ENCODE data around the gene FHL2.

FHL2 gene

DNA sequence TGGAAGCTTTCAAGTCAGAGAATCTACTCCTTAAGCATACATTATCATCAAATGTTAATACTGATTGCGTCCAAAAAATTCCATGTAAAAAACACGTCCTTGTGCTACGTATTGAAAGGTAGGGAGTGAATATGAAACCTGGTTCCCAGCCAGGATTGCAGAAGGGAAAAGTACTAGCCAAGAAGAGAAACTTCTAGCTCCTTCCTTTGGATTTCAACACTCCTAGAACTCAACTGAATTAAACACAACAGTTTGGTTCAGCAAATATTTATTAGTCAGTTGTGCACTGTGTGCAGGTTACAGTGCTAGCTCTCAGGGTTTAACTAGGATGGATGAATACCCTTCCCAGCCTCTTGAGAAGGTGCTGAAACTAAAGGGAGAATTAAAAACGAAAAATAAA lies 33.9 kb upstream of the FHL2 start:
- H3K4me3 ChIP-seq (ENCODE audit: low read depth, low read length) = no peak overlapping the region
- no peak for DNase-seq (ENCODE audit: low read depth)
- no peak for TF ChIP-seq POLR2A (IDR thresholded peaks at IDR 0.05; ENCODE audit: extremely low read depth, insufficient read length)
- TF ChIP-seq MYC (IDR thresholded peaks at IDR 0.05; ENCODE audit: low read depth, low read length) = no peak
- no peak for TF ChIP-seq MAX (IDR thresholded peaks at IDR 0.05; ENCODE audit: low read depth, low read length)
- TF ChIP-seq, protein P1, sequence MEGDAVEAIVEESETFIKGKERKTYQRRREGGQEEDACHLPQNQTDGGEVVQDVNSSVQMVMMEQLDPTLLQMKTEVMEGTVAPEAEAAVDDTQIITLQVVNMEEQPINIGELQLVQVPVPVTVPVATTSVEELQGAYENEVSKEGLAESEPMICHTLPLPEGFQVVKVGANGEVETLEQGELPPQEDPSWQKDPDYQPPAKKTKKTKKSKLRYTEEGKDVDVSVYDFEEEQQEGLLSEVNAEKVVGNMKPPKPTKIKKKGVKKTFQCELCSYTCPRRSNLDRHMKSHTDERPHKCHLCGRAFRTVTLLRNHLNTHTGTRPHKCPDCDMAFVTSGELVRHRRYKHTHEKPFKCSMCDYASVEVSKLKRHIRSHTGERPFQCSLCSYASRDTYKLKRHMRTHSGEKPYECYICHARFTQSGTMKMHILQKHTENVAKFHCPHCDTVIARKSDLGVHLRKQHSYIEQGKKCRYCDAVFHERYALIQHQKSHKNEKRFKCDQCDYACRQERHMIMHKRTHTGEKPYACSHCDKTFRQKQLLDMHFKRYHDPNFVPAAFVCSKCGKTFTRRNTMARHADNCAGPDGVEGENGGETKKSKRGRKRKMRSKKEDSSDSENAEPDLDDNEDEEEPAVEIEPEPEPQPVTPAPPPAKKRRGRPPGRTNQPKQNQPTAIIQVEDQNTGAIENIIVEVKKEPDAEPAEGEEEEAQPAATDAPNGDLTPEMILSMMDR (IDR thresholded peaks at IDR 0.05; ENCODE audit: low read depth, low read length) = no peak

DNA sequence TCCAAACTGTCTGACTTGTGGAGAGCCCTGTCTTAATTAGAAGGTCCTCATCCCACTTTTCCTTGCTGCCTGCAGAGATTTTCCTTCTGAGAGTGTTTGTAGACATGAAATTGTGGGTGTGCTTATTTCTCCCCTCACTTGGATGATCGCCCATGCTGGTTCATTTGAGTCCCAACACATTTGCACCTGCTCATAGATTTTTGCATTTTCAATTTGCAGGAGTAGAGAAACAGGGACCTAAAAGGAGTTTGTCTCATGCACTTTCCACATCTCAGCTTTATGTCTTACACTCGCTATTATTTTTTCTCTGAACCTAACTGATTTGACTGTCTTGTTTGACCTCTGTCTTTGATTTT lies 33.2 kb upstream of the FHL2 start:
- no peak overlapping the region for H3K4me3 ChIP-seq (ENCODE audit: low read depth, low read length)
- TF ChIP-seq, protein P1 (IDR thresholded peaks at IDR 0.05; ENCODE audit: low read depth, low read length) = no peak
- no peak for TF ChIP-seq POLR2A (IDR thresholded peaks at IDR 0.05; ENCODE audit: extremely low read depth, insufficient read length)
- TF ChIP-seq MAX (IDR thresholded peaks at IDR 0.05; ENCODE audit: low read depth, low read length) = no peak
- no peak for TF ChIP-seq MYC (IDR thresholded peaks at IDR 0.05; ENCODE audit: low read depth, low read length)
- no peak for DNase-seq (ENCODE audit: low read depth)

DNA sequence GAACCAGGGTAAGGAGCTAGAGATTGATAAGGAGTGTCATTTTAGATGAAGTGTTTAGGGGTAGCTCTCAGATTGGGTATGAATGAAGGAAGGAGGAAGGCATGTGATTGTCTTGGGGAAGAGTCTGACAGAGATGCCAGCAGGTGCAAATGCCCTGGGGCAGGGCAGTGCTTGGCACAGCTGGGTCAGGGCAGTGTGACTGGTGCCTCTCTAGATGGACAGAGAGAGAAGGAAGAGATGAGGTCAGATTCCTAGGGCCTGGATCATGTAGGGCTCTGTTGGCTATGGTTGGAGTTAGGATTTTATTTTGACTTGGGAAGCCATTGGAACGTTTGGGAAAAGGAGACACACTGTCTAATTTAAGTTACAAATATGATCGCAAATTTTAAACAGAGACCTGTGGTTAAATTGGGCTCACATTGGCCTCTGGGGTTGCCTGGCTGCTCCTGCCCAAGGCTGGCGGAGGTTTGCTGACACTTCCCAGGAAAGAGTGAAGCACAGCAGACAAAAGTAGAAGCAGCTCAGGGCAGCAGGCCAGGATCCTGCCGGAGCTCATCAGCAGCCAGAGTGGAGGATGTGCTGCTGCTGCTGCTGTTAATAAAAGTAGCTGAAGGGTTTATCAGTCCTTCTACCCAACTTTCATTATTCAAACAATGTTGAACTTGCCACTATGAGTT lies 32.7 kb upstream of the FHL2 start:
- no peak for TF ChIP-seq MAX (IDR thresholded peaks at IDR 0.05; ENCODE audit: low read depth, low read length)
- no peak for DNase-seq (ENCODE audit: low read depth)
- no peak overlapping the region for H3K4me3 ChIP-seq (ENCODE audit: low read depth, low read length)

DNA sequence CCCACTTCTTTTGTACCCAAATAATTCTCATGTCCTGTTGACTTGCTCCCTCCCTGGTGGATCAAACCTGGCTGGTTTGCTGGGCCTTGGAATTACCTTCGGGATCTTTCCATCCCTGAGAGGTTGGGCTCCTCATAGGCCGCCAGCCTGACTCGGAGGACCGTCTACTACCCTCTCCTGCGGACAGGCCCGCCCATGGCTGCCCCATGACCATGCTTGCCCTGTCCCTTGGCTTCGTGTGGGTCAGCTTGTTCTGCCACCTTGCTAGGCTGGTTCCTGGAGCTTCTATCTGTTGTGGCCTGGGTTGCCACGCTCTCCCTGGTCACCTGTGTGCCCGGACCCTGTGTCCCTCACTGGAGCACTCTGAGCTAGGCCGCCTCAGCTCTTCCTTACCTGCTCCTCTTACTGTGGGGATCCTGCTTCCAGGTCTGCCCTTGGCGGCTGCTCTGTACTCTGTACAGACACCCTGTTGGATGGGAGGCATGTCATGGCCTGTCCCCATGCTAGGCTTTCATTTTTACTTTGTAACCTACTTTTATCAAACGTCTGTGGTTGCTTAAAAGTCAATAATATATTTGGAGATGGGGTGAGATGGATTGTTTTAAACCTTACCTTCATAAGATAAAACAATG lies 29.7 kb upstream of the FHL2 start:
- DNase-seq (ENCODE audit: low read depth) = no peak
- H3K4me3 ChIP-seq (ENCODE audit: low read depth, low read length) = no peak overlapping the region
- TF ChIP-seq POLR2A (IDR thresholded peaks at IDR 0.05; ENCODE audit: extremely low read depth, insufficient read length) = no peak
- no peak for TF ChIP-seq MYC (IDR thresholded peaks at IDR 0.05; ENCODE audit: low read depth, low read length)
- no peak for TF ChIP-seq MAX (IDR thresholded peaks at IDR 0.05; ENCODE audit: low read depth, low read length)
- TF ChIP-seq, protein P1 (IDR thresholded peaks at IDR 0.05; ENCODE audit: low read depth, low read length) = no peak

DNA sequence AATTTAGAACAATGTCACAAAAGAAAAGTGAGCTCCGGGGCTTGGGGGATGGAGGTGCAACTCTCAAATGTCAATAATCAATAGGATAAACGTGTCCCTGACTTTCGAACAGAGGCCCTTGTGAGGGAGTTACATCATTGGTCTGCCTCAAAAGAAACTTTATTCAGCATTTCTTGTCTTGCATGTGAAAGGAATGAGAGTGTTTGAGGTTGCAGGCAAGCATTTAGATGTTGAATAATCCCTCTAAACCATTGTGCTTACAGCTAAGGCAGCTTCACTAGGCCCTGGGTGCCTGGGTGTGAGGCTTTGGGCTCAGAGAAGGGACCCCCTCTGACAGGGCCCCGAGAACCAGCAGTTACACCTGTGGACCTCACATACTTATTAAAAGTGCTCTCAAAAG lies 28.6 kb upstream of the FHL2 start:
- no peak for DNase-seq (ENCODE audit: low read depth)
- TF ChIP-seq MAX (IDR thresholded peaks at IDR 0.05; ENCODE audit: low read depth, low read length) = no peak
- no peak for TF ChIP-seq MYC (IDR thresholded peaks at IDR 0.05; ENCODE audit: low read depth, low read length)
- no peak overlapping the region for H3K4me3 ChIP-seq (ENCODE audit: low read depth, low read length)

DNA sequence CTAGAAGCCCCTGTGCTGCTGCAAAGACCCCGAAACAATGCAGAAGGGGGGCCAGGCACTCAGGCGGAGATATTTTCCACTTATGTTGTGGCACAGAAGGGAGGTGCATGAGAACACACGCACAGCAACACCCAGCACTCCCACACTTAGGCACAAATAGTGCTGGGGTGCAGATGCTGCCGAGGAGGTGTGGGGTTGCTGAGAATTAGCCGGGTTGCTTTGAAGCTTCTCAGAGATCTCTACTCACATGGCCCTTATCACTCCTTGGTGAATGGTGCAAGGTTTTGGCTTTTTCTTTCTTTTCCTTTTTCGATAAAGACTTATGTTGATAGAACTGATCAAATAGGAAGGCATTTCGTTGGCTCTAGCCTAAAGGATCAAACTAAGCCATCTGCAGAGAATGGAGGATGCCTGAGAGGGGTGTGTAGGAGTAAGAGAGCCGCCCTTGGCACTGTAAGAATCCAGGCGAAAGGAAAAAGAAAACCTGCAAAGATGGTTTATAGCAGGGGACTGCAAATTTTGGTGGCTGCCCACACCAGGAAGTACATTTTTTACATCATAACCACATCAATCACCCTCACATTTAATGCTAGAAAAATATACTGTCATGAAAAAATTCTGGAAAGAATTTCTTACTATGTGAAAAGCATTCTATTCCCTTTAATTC lies 27.9 kb upstream of the FHL2 start:
- H3K4me3 ChIP-seq (ENCODE audit: low read depth, low read length) = no peak overlapping the region
- DNase-seq (ENCODE audit: low read depth) = no peak
- TF ChIP-seq, protein P1 (IDR thresholded peaks at IDR 0.05; ENCODE audit: low read depth, low read length) = no peak
- TF ChIP-seq MAX (IDR thresholded peaks at IDR 0.05; ENCODE audit: low read depth, low read length) = no peak
- TF ChIP-seq POLR2A (IDR thresholded peaks at IDR 0.05; ENCODE audit: extremely low read depth, insufficient read length) = no peak
- no peak for TF ChIP-seq MYC (IDR thresholded peaks at IDR 0.05; ENCODE audit: low read depth, low read length)

Data from NB4 (cell line).